IPS-NIHi11 (cell line): Measurements from ENCODE around the gene LRRC75A.

Experiments
- DNase-seq: peaks from one replicate; pipeline ENCODE4 v3.0.0; 2012; ENCODE audit warnings: mixed read lengths, low spot score

The LRRC75A gene

DNA sequence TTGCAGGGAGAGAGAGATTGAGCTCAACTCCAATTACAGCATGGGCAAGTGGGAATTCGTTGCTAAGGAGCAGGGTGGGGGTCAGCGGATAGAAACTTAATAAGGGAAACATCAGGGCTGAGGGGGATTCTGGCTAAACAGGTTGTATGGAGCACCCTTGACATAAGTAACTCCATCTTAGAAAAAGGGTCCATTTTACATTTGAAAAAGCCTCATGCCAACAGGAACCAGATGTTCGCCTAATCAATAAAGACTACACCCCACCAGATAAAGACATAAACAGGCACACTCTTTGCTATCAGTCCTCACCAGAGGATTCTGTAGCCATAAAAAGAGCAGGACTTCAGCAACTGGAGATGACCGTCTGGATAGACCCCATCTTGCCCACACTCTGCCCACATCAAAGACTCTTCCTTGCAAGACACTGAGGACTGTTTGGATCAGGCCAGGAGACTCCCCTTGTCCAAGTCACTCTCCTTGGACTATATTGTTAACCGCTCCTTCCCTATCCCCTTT is 1.6 kb upstream of the LRRC75A start:
- DNase-seq: no peak

DNA sequence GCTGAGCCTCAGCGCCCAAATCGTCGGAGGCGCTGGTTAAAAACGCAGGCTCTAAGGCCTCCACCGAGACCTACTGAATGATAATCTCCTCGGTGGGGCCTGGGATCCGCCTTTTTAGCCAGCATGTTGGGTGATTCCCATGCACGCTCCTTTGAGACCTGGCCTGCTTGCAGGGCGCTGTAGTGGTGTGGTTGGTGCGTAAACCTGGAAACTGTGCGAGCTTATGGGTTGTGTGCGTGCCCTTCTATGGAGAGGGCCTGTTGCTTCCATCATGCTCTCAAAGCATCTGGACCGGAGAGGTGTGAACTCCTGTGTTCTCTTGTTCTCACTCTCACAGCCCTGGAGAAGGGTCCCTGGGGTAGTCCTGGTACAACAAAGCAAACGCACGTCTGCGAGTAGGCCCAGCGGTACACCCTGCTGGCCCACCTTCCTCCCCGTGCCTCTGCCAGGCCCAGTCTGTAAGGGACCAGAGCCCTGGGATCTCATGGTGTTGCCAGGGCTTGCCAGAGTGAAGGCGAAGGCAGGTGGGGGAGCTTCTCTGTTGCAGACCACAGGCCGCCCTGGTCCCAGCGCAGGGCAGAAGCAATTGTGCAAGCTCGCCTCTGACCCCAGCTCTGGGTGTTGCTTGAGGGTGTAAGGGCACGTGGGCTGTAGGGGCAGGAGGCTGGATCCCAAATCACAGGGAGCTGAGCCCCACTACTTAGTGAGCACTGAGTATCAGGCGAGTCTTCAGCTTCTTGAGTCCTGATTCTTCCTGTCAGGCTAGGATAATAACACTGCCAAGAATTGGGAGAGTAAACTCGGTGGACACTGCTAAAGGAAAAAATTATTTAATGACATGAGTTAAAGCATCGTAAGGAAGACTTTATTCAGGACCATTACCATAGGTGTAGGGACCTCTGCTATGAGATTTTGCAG is 879 bp upstream of the LRRC75A start:
- DNase-seq: no peak

DNA sequence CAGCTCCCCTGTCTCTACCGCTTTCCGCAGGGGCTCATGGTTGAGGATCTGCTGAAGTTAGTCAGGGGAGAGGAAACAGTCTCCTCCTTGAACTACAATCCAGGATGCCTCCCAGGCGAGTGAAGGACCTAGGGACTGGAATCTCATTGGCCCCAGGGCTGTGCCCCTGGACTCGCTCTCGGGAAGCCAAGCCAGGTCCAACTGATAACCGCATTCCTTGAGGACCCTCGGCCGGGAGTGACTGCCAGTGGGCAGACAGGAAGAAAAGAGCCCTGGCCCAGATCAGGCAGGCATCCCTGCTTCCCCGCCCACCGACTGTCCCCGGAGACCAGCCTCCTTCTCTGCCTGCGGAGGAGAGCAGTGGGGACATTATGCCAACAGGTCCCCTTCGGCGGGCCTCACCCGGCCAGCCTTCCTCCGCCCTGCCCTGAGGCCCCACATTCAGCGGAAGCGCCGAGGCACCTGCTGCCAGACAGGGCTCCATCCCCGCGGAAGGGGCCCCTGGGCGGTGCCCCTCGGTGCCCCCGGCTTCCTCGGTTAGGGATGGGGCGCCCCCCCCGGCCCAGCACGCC is 776 bp downstream of the LRRC75A start:
- DNase-seq: peak; percentile 44

DNA sequence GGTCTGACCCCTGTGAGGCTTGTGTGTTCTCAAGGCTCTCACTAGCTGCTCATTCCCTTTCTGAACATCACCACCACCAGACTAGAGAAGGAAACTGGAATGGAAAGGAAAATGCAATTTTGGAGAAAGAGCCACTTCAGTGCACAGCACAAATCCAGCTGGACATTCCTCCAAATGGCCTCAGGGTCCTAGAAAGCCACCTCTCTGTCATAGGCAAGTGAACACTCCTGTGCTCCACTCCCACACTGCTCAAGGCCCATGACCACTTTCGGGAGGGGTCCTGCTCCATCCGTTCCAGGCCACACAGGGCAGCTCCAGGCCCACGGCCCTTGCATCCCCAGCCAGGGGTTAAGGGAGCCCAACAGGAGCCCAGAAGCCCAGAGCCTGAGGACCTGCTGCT is 2.6 kb downstream of the LRRC75A start:
- DNase-seq: no peak

DNA sequence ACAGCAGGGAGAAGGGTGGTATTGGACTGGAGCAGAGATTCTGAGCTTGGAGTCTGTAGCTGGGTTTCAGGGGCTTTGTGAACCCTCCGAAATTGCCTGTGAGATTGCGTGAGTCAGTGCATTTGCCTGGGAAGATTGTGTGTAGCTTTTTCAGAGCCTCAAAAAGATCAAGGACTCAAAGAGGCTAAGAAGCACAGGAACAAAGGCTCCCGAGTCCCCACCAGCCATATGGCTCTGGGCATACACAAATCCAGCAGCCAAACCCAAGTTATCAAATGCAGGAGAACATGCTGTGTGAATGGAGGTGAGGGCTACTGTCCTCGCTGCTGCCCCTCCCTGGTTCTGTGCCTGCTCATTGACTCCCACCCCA is 3.0 kb downstream of the LRRC75A start:
- no peak for DNase-seq

DNA sequence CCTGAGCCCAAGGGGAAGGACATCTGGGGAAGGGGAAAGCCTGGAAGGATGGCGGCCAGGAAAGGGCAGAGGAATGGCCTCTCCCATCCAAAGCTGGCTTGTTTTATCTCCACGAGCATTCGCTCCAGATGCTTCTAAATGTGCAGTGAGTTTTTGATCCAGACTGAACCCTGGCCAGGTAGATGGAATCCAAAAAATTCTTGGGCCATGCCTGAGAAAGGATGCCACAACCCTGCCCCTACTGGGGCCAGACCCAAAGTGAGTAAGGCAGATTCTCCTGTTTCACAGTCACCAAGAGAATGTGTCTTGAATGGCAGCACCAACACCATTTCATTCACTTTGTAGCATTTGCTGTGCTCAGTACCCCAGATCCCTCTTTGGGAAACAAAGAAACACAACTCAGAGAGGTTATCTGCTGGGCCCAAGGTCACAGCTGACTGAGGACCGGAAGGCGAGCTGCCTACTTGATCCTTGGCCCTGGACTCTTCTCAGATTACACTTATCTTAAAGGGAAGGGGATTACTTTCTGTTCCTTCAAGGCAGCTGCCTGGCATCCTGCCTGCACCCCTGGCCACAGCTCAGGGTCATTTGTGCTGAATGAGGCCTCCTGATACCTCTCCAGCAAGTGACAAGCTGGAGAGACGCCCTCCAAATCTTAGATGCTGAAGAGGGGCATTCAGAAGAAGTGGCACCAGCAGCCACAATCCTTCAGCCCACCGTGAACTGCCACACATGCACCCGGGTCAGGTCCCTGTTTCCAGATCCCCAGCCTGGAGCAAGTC is 3.6 kb downstream of the LRRC75A start:
- no peak for DNase-seq

DNA sequence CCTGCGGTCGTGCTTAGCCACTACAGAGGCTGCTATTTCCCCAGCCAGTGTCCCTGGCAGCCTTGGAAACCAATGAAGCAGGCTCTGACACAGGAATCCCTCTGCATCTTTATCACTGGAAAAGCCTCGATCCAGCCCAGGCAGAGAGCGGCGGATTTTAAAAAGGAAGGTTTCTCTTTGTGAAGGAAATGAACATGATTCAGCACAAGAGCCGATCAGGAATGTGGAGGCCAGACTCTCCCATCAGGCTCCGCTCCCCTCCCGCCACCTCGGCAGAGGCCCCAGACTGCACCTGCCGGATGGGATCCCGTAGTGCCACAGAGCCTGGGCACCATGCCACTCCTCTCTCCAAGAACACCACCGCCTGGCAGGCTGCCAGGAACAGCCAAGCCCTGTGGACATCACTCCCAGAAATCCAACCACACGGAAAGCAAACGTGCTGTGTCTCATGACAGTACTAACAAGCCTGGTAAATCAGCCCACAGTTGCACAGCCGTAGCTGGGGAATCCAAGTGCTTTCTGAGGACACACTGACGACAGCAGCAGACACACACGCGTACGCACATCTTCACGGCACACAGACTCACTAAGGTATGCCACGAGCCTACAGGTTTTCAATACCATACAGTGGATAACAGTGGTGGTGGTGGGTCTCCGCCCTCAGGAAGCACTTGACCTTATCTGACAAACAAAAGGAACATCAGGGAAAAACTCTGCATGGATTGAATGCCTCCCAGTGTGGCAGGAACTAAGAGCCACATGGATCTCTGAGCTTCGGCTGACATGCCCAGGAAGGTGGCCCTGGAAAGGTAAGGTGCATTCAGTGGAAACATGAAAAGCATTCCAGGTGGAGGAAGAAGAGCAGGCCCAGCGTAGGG is 5.4 kb downstream of the LRRC75A start:
- DNase-seq: peak; percentile 61

DNA sequence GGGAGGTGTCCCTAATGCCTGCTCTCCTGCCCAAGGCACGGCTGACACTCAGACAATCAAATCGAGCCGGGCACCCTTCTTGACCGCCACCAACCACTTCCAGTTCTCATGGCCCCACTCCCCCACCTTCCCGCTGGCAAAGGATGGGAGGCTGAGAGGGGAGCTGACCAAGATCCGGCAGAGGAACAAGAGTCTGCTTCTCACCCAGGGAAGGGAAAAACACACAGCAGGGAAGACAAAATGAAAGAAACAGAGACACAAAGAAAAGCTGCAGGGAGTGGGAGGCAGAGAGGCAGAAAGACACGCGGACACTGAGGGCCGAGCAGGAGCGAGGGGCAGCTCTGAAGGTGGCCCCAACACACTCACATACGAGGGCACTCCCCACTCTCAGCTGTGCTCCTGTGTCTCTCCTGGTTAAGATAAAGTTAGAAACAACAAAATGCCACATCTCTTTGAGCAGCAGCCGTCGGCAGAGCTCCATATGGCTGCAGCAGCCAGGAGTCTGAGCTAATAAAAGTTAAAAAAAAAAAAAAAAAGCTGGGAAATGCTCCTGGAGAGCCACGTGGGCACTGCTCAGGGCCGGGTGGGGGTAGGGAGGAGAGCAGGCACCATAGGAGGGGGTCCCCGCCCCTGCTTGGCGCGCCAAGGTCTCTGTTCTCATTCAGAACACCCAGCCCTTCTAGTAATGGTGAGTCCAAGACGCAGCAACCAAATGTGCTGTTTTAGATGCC is 7.4 kb downstream of the LRRC75A start:
- no peak for DNase-seq

DNA sequence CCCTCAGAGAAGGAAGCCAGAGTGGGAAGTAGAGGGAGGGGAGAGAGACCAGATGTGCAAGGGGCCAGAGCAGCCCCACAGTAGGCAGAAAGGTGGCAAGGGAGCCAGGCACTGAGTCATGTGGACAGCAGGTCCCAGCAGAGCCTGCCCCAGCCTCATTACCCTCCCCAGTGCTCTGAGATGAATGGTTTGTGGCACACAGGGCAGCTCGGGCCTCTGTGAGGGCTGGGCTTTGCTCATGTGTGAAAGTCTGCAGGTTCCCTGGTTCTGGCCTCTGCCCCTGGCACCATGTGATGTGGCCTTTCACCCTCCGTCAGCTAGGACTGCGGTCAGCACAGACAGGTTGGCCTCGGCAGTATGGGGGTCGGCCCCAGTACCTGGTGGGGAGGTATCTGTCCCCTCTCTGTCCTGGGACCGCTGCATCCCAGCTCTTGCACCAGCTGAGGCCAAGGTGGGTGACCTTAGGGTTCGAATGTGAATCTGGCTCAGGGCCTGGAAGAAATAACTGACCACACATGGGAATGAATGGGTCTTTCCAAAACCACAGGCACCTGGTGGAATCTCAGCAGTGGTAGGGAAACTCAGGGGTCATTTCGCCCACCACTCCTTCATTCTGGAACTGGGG is 8.9 kb downstream of the LRRC75A start:
- DNase-seq: no peak

DNA sequence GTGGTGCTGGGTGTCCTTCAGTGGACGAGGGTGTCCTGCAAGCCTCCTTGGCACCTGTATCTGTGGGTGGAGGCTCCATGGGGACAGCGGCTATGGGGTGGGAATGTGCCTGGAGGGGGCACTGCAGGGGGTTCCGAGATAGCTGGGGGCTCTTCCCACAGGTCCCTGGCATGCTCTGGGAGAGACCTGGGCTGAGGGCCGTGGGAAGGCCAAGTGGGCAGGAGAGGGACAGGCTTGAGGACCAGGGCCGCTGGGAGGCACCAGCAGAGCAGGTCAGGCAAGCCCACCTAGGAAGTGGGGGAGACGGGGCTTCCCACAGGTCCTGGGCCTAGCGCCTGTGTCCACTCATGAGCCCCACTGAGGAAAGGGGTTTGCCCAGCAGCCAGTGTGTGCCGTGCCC is 9.7 kb downstream of the LRRC75A start:
- DNase-seq: no peak

DNA sequence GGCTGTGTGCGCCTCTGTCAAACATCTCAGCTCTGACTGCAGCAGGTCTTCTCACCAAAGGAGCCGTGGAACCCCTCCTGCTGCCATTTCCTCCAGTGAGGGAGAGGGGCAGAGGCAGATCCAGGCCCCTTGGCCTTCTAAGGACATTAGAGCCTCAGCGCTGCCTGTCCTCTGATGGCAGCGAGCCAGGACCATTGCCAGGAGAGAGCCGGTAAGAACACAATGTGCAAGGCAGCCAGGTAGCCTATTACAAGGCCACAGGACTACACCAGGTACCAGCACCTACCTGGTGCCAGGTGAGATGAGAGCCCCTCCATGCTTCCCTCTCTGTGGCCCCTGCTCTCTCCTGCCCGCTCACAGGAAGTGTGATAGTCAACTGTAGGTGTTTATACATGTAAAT is 11.0 kb downstream of the LRRC75A start:
- DNase-seq: no peak

DNA sequence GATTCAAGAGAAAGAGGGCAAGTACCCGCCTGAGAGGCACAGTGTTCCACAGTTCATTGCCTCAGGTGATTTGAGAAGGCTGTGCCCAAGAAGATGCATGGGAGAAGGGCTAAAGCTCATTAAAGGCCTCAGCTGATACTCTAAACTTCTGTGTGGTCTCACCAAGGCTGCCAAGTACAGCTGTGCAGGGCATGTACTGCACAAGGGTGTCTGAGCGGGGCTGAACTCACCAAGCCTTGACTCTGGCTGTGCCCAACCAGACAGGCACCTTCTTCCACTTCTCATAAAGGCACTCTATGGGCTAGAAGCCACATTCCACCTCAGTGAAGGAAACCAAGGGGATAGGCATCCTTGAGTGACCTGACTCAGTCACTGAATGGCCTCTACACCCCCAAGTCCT is 12.7 kb downstream of the LRRC75A start:
- no peak for DNase-seq

DNA sequence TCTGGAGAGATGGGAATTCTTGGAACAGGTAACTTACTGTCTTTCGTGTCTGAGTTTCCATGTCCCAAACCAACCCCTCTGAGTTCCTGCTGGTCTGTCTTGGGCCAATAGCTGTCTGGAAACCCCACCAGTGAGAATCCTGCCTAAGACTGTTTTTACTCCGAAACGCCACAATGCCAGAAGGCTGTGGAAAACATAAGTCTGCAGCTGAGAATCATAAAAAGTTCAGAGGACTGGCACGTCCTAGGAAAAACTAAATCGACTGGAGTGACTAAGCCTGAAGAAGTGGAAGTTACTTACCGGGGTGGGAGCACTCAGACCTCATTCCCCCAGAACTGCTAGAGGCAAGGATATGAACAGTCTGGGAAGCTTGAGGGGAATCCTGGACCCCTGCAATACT is 13.3 kb downstream of the LRRC75A start:
- no peak for DNase-seq

DNA sequence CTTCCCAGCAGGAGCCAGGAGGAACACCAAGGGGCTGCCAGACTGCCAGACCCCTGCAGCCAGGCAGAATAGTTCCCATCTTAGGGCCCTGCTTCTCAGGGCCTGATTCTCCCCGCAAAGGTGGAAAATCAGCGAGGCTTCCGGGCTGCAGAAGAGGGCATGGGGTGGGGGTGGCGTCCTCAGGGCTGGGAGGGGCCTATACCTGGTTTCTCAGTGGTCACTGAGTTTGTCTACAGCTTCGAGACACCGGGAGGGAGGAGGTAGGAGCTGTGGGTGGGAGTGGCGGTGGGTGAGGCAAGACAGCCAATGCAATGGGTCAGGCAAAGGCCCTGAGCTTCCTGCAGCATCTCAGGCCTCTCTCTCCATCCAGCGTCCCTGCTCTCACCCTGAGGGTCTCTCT is 14.3 kb downstream of the LRRC75A start:
- no peak for DNase-seq

DNA sequence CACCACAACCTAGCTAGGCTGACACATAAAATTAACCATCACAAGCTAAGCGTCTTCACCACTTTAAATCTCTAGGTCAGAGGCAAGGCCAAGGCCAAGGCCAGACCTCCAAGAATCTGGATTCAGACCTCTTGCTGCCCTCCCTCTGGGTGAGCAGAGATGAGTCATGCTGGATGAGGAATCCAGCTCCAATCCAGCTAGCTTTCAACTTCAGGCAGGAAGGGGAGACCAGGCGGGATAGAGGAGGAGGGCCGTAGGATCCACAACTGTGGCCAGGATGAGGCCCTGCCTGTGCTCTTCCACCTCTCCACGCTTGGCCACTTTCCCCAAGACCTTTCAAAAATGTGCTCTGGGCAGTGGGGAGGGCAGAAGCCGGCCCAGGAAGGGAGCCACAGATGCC is 14.7 kb downstream of the LRRC75A start:
- peak; percentile 51 for DNase-seq

DNA sequence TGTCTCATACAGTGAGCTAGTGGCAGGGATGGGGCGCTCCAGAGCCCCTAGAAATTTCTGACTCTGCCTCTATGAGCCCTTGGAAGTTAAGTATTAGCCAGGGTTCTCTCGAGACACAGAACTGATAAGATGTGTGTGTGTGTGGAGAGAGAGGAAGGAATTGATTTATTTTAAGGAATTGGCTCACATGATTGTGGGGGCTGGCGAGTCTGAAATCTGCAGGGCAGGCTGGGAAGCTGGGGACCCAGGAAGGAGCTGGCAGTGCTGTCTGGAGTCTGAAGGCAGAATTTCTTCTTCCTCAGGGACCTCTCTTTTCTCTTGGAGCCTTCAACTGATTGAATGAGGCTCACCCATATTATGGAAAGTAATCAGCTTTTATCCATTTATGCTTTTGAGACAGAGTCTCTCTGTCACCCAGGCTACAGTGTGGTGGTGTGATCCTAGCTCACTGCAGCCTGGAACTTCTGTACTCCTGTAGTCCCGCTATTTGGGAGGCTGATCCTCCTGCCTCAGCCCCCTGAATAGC is 16.8 kb downstream of the LRRC75A start:
- DNase-seq: no peak

DNA sequence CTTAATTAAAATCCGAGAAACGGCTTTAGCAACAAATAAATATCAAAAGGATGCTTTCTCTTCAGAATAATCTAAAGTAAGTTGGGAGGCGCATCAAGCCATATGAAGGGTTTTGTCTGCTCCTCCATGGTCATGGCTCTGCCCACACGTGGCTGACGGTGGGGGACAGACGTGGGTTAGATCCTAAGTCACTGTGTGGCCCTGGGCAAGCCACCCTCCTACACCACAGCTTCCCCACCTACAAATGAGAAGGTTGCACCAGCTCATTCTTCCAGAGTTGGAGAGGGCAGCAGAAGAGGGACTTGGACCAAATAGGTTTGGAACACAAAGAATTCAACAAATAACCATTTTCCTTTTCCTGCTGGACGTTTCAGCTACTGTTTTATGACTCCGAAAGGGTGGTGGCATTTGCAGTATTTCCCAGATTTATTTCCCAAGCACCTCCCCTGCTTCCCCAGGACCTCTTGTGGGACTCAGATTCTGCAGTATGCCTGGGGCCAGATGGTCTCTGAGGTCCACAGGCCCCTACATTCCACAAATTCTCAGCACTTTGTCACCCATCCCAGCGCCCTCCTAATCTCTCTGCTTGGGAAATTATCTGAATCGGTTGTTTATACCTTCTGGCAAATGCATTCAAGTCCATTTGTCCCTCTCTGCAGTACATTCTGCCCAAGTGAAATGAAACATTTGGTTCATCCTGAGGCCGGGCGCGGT is 17.8 kb downstream of the LRRC75A start:
- DNase-seq: no peak

DNA sequence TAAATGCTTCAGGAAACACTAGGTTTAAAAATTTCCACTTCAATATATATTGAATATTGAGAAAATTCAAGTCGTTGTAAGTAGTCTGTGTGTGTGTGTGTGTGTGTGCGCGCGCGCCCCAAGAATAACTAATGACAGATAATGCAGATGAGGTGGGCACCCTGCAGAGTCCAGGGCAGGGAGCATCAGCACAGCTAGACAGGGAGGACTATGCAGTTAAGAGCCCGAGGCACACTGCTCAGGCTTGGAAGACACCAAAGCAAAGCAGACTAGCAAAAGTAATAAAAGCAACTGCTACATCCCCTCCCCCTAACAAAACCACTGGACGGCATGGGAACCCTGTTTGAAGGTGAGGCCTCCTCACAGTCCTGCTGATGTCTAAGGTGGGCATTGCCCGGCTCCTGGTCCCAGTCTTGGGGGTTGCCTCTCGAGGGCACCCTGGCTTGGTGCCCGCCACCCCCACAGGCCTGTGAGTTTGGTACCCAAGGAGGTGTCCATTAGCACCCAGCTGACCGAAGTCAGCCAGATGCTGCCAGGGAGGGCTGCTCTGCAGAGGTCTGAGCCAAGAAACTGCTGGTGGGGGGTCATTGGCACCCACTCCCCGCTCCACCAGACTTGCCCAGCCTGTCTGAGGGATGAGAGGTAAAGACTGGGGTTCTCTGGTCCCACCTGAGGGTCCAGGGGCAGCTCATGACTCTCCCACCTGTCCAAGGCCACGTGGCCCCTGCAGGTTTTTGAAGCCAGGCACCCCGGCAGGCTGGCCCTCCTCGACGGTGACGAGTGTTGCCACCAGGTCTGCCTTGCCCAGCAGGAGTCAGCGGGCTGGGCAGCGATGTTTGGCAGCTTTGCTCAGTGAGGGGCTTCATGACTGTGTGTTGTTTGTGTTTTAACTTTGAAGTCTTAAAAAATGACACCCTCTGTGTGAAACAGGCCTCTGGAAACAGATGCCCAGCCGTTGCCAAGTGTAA is 18.7 kb downstream of the LRRC75A start:
- DNase-seq: no peak

DNA sequence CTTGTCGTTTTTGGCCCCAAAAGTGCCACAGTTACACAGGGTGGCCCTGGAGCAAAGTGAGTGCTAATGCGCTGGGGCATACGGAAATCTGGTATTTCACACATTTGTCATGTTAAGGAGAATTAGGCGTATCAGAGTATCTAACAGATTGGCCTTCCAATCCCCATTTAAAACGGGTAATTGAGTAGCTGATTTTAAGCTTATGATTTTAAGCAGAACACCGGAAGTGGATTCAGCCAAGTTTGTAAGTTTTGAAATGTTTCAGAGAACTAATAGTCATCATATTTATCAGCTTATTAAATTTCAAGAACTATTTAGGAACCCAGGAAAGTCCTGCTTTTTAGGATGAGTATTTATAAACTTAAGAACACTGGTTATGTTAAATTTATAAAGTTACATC is 19.5 kb downstream of the LRRC75A start:
- no peak for DNase-seq
